IPS-18c (cell line): Measurements from ENCODE around the gene METTL6.
"Not testable (repeated sequence)": the region's sequence is repeated elsewhere in the genome, so short reads cannot be mapped to it uniquely, and the experiment has no call there.

Source experiments
- H3K4me3 ChIP-seq: 2 replicates; pipeline ENCODE4 v1.7.0; 2013; ENCODE audit warnings: low read depth, mild to moderate bottlenecking, low read length, moderate library complexity; ENCODE audit not compliant: insufficient read depth
- H3K9me3 ChIP-seq: one replicate; pipeline ENCODE4 v1.6.1; 2013; ENCODE audit warnings: mild to moderate bottlenecking, low read length, moderate library complexity; ENCODE audit not compliant: control insufficient read depth, insufficient read depth

Gene METTL6

DNA sequence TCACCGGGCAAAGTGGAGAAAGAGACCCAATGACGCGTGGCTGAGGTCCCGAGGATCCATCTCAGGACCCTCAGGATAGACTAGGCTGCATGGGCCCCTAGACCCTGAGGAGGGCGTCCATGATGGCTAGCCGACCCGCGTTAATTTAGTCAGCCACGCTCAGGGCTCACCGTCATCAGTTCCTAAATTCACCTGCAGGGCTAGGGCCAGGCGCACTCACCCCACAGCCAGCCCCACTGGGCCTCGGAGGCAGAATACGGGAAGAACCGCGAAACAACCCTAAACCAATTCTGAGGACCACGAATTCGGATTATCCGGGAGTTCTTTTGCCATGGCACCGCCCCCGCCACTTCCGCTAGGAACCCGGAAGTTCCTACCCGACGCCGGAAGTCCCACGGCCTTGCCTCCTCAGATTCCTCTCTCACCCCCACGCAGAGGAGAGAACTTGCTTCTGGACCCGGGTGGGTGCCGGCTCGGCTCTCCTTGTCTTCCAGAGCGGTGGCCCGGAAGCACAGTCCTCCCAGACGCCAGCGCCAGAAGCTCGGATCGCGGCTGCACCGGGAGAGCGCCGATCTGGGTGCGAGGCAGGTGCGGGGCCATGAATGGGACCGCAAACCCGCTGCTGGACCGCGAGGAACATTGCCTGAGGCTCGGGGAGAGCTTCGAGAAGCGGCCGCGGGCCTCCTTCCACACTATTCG lies at the start of gene METTL6, which contains the start of gene EAF1:
TSS of gene METTL6 (minus strand) at position 363 of the 699 bp plus-strand sequence. CDS start 1,033 bp downstream, outside the sequence.
TSS of gene EAF1 (plus strand) at position 417 of the 699 bp plus-strand sequence. CDS start at position 599, 182 bp downstream.
- no peaks in the 10 kb centered on the region for H3K9me3 ChIP-seq
- peak within 1 kb of the TSS; percentile 98 for H3K4me3 ChIP-seq

GRCh38 chr3:15476378-15476777 lies 49.0 kb upstream of the METTL6 start:
- Histone ChIP-seq H3K4me3 (no peak overlapping the region), H3K9me3 (no peaks in the 10 kb centered on the region)

- no peaks in the 10 kb centered on the region for H3K9me3 ChIP-seq
- H3K4me3 ChIP-seq = no peak overlapping the region
These were observed 47.8 kb upstream of the METTL6 start for GRCh38 chr3:15475161-15475560.

DNA sequence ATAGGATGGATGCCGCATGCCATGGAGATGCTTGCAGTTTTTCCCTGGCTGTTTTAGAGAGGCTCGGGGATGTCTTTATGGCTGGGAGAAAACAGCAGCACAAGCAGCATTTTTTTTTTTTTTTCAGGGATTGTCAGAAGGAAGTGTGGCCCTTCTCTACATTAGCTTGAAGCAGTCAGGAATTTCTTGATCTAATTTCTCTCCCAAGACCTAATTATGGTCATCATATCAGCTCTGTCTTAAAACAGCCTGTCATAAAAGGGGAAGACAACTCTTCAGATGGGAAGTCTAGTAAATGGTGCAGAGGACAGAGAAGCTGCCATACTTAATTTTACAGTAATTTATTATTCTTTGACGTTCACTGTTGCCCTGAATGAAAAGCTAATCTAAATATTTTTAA lies 44.5 kb upstream of the METTL6 start:
- no peaks in the 10 kb centered on the region for H3K9me3 ChIP-seq

DNA sequence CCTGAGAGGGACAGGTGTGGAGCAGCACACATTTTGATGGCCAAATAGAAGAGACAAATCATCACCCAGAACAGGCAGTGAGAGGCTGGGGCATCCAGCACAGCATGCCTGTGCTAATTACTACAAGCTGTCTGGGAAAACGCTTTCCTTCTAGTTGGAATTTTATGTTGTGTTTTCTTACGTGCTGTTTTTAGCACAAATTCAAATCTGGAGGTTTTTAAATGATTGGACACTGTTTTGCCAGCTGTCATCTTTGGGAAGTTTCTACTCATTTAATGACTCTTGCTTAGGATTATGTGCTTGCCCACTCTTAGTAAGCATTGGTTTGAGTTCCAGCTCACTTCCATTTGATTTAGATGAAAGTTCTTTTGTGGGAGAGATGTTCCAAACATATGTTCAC lies 43.5 kb upstream of the METTL6 start:
- Histone ChIP-seq H3K4me3 (no peak overlapping the region), H3K9me3 (no peaks in the 10 kb centered on the region)

More for the DNA sequence above, 44.5 kb upstream of the METTL6 start:
- no peak overlapping the region for H3K4me3 ChIP-seq

DNA sequence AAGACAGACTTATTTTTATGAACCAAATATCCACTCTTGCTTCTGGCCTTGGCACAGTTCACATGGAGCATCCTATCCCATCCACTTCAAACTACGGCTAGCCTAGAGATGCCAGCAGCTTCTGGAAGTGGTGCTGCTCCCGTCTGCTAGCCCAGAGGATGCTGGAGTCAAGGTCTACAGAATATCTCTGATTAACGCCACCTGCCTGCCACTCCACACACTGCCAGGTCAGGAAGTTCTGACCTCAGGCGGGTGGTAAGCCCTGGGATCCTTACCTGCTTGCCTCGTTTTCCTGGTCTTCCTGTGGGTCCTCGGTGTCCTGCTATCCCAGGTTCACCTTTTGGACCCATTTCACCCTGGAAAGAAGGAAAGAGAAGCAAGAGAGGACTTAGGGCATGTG lies 42.9 kb upstream of the METTL6 start:
- no peak overlapping the region for H3K4me3 ChIP-seq

DNA sequence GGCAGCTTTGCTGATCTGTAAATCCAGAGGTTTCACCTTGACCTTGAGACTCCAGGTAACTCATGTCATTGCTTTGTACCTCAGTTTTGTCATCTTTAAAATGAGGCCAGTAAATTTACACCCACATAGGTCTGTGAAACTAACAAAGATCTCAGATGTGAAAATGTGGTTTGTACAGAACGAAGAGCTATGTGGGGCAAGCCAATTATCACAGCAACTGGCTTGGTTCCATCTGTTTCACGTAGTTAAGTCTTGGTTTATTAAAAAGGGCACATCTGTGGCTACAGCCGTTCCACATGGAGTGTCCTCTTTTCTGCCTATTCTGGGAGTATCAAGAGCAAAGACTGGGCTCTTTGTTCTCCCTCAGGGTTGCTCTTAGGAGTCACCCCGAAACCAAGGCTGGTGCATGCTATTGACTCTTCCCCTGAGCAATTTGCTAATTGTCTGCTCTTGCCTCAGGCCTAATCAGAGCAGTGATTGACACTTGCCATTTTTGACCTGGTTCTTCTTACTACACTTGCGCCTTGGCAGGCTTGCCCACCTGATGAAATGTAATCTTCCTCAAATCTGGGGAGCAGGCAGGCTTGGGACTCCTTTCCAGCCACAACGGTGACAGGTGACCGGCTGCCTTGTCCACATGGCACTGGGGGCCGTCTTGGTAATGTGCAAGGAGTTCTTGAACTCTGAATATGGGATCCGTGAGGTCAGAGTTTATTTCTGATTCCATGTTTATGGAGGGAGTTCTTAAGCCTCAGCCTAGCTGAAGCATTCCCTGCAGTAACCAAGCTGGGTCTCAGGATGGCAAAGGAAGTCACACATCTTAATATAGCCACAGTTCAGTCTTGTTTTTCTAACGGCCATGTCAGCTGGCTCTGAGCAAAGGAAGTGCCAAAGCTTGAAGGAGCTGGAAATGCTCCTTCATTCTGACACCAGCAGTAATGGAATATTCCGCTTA lies 40.2 kb upstream of the METTL6 start:
- Histone ChIP-seq H3K9me3 (no peaks in the 10 kb centered on the region), H3K4me3 (no peak overlapping the region)

More for the DNA sequence above, 42.9 kb upstream of the METTL6 start:
- H3K9me3 ChIP-seq = no peaks in the 10 kb centered on the region

DNA sequence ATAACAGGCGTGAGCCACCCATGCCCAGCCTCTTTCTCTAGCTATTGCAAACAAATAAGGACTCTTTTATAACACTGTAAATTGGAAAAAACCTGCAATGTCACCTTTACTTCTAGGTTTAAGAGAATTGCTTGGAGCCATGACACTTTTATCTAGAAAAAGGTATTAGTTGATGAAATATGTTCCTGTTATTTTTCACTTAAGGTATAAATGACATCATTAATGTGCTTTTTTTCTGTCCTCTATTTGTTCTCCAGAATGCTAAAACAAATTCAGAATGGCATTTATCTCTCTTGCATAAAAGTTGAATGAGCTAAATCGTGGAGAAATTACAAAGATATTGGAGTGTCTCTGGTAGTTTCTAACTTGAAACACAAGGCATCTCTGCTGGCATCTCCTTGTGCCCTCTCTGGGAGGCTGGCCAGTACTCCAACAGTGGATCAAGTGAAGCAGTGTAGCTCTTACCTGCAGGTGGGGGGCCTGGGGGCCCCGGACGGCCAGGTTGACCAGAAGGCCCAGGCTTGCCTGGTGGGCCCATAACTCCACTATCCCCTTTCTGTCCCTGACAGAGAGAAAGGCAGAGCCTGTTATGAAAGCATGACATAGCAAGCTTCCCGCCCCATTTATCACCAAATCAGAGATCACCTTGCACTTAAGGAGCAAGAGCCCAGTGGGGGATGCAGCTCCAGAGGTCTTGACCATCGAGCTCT lies 38.7 kb upstream of the METTL6 start:
- Histone ChIP-seq H3K4me3 (no peak overlapping the region), H3K9me3 (no peaks in the 10 kb centered on the region)

DNA sequence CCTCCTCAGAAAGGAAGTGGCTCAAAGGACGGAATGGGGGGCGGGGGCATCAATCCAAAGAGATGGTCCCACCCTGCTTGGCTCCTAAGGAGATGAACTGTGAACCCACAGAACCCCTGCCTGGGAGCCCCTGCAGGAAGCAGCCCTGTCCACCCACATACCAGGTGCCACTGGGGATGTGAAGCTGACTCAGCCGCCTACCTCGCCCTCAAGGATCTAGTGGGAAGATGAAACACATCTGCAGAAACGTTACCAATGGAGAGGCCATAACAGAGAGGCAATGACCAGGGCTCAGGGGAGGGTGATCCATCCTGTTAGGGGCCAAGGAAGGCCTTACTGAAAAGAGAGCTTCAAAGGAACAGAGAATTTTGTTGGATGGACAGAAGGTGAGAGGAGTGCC lies 35.1 kb upstream of the METTL6 start:
- H3K4me3 ChIP-seq = no peak overlapping the region
- H3K9me3 ChIP-seq = no peaks in the 10 kb centered on the region

DNA sequence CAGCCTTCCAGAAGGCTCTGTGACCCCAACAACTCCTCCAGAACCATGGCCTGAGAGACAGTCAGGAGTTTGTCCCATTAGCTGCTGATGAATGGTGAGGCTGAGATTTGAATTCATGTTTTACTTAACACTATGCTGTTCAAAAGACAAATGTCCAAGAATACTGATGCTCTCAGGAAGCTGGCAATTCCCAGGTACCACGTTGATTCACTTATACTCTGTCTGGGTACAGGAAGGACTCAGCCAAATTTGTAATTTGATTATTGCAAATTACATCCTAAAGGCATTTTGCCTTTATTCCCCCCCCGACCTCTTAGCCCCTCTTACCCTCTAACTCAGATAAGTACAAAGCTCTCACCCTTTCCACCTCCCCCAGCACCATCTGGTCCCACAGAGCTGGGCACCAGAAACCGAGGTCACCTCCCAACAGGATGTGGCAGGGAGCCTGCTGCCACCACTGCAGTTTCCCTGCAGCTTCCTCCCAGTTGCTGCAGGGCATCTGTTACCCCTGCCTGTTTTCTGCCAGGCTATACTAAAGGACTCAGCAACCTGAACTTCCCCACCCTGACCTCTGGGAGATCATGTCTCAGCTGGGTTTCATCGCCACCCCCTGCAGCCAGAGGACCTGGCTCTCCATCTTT lies 33.7 kb upstream of the METTL6 start:
- Histone ChIP-seq H3K9me3 (no peaks in the 10 kb centered on the region), H3K4me3 (no peak overlapping the region)

DNA sequence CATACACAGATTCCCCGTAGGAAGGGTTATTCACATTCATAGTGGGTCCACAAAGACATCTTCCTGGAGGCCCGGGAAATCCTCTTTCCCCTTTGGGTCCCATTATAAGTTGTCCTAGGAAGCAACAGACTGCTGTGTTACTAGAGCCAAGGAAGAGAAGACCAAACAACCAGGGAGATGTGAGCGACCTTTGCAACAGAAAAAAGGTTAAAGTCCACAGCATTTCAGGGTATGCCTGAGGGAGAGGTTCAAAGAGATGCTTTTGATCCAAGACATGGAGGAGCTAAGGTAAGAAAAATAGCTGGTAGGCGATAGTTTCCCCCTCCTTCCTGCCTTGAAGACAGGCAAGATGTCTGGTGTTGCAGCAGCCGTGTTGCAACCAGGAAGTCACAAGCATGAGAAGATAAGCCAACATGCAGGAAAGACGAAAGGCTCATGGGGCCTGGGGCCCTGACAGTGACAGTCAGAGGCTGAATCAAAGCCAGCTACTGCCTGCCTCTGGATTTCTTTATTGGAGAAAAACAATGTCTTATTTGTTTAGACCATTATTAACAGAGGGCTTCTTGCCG lies 31.0 kb upstream of the METTL6 start:
- Histone ChIP-seq H3K4me3 (no peak overlapping the region), H3K9me3 (no peaks in the 10 kb centered on the region)

DNA sequence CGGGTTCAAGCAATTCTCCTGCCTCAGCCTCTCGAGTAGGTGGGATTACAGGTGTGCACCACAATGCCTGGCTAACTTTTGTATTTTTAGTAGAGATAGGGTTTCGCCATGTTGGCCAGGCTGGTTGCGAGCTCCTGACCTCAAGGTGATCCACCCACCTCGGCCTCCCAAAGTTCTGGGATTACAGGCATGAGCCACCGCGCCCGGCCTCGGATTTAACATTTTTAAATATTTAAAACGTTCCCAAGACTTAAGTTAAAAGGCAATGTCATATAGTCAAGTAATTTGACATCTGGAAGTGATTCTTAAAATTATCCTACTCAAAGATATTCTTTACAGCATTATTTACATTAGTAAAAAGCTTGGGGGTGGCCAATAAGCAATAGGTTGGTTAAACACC lies 29.6 kb upstream of the METTL6 start:
- H3K4me3 ChIP-seq, H3K9me3 ChIP-seq: not testable (repeated sequence)

- Histone ChIP-seq H3K4me3 (no peak overlapping the region), H3K9me3 (no peaks in the 10 kb centered on the region)
These were observed 29.0 kb upstream of the METTL6 start for GRCh38 chr3:15456321-15456720.

GRCh38 chr3:15455756-15456155 lies 28.4 kb upstream of the METTL6 start:
- Histone ChIP-seq H3K4me3 (no peak overlapping the region), H3K9me3 (no peaks in the 10 kb centered on the region)

- Histone ChIP-seq H3K4me3 (no peak overlapping the region), H3K9me3 (no peaks in the 10 kb centered on the region)
These were observed 27.6 kb upstream of the METTL6 start for GRCh38 chr3:15454965-15455364.

- Histone ChIP-seq H3K4me3 (no peak overlapping the region), H3K9me3 (no peaks in the 10 kb centered on the region)
These were observed 26.8 kb upstream of the METTL6 start for GRCh38 chr3:15453991-15454625.
